CD14-positive monocyte (primary cell): ENCODE measurements around the gene PRR36. TPM values are rescaled to one million over a fixed set of nuclear protein-coding genes. Genes with fewer than 3 reads are reported as not detected.

ENCODE experiments used
- DNase-seq, 3 donors: peaks; one replicate each; pipeline ENCODE4 v3.0.0-alpha.2; 2011 to 2022
- H2AFZ ChIP-seq: 2 replicates; pipeline ENCODE4 v1.6.0; 2012; ENCODE audit warnings: mild to moderate bottlenecking, low read depth, low read length, inconsistent platforms; ENCODE audit not compliant: insufficient read depth, poor library complexity, severe bottlenecking
- H3K27ac ChIP-seq, 2 donors: 1 replicate in 1 of 2; 2 replicates in 1 of 2; pipeline ENCODE4 v1.5.1; 2012 to 2013; ENCODE audit warnings: low read length in 2 of 2, control low read depth in 1 of 2, inconsistent platforms in 1 of 2, low read depth in 1 of 2, mild to moderate bottlenecking in 1 of 2
- H3K27me3 ChIP-seq, 2 donors: one replicate each; pipeline versions ENCODE4 v1.6.0 to v1.6.1; 2011 to 2013; ENCODE audit warnings: low read length in 2 of 2; ENCODE audit not compliant: control insufficient read depth in 2 of 2, insufficient read depth in 2 of 2
- H3K36me3 ChIP-seq, 2 donors: replicated peaks in 1 of 2; 1 replicate in 1 of 2; 2 replicates in 1 of 2; pipeline versions ENCODE4 v1.5.1 to v1.6.1; 2012 to 2013; ENCODE audit warnings: low read length in 2 of 2, control low read depth in 1 of 2, inconsistent platforms in 1 of 2, mild to moderate bottlenecking in 1 of 2; ENCODE audit not compliant: insufficient read depth in 2 of 2, control insufficient read depth in 1 of 2
- H3K4me1 ChIP-seq, 2 donors: 1 replicate in 1 of 2; 2 replicates in 1 of 2; pipeline versions ENCODE4 v1.5.1 to v1.6.1; 2012 to 2013; ENCODE audit warnings: low read length in 2 of 2, control low read depth in 1 of 2, inconsistent platforms in 1 of 2, mild to moderate bottlenecking in 1 of 2, moderate library complexity in 1 of 2; ENCODE audit not compliant: insufficient read depth in 2 of 2, control insufficient read depth in 1 of 2
- H3K4me2 ChIP-seq: replicated peaks from 2 replicates; pipeline ENCODE3; 2012; ENCODE audit warnings: low read length, moderate library complexity, mild to moderate bottlenecking; ENCODE audit not compliant: poor library complexity, severe bottlenecking; ENCODE audit errors: extremely low read depth
- H3K4me3 ChIP-seq, 3 experiments: fragments of 200-600 bp in 1 of 3; sonication (generic) in 1 of 3; replicated peaks in 1 of 3; 1 replicate in 2 of 3; 2 replicates in 1 of 3; pipeline ENCODE4 v1.5.1; 2011 to 2013; ENCODE audit warnings: low read length in 3 of 3, mild to moderate bottlenecking in 3 of 3, control low read depth in 2 of 3, low read depth in 2 of 3, inconsistent platforms in 1 of 3, moderate library complexity in 1 of 3
- H3K79me2 ChIP-seq: 2 replicates; pipeline ENCODE4 v1.6.0; 2012; ENCODE audit warnings: mild to moderate bottlenecking, control low read depth, inconsistent platforms, low read length, moderate library complexity; ENCODE audit not compliant: insufficient read depth
- H3K9ac ChIP-seq: 2 replicates; pipeline ENCODE4 v1.6.0; 2017; ENCODE audit warnings: low read length, mild to moderate bottlenecking; ENCODE audit not compliant: insufficient read depth, poor library complexity, severe bottlenecking
- H3K9me3 ChIP-seq, 2 donors: replicated peaks in 1 of 2; 1 replicate in 1 of 2; 2 replicates in 1 of 2; pipeline versions ENCODE4 v1.5.1 to v1.6.1; 2012 to 2013; ENCODE audit warnings: low read length in 2 of 2, control low read depth in 1 of 2; ENCODE audit not compliant: control insufficient read depth in 1 of 2, insufficient read depth in 1 of 2
- H4K20me1 ChIP-seq: 2 replicates; pipeline ENCODE4 v1.6.0; 2012; ENCODE audit warnings: mild to moderate bottlenecking, low read length, control low read depth, moderate library complexity; ENCODE audit not compliant: insufficient read depth
- H3K27ac Mint-ChIP-seq, 7 donors: one replicate each; pipeline ENCODE4 v1.8.0; 2020; ENCODE audit warnings: mild to moderate bottlenecking in 7 of 7, mixed read lengths in 7 of 7, moderate library complexity in 6 of 7, inconsistent platforms in 2 of 7
- H3K27me3 Mint-ChIP-seq, 3 donors: one replicate each; pipeline ENCODE4 v1.8.0; 2021 to 2022; ENCODE audit warnings: low read depth in 3 of 3, mild to moderate bottlenecking in 3 of 3, mixed read lengths in 3 of 3, moderate library complexity in 3 of 3, inconsistent platforms in 1 of 3
- H3K36me3 Mint-ChIP-seq, 2 donors: one replicate each; pipeline ENCODE4 v1.8.0; 2020; ENCODE audit warnings: mixed read lengths in 2 of 2, inconsistent platforms in 1 of 2, mild to moderate bottlenecking in 1 of 2
- H3K4me1 Mint-ChIP-seq: one replicate; pipeline ENCODE4 v1.8.0; 2020; ENCODE audit warnings: mild to moderate bottlenecking, mixed read lengths
- H3K4me3 Mint-ChIP-seq, 2 donors: one replicate each; pipeline ENCODE4 v1.8.0; 2020; ENCODE audit warnings: mild to moderate bottlenecking in 2 of 2, mixed read lengths in 2 of 2, moderate library complexity in 1 of 2
- H3K9me3 Mint-ChIP-seq, 7 donors: one replicate each; pipeline ENCODE4 v1.8.0; 2020 to 2022; ENCODE audit warnings: mixed read lengths in 7 of 7, mild to moderate bottlenecking in 6 of 7, moderate library complexity in 6 of 7, inconsistent platforms in 2 of 7
- WGBS: methylation state at CpG from one replicate; pipeline ENCODE4 v1.1.5; 2013; ENCODE audit warnings: missing lambda C conversion rate; ENCODE audit not compliant: insufficient coverage; 5-methylcytosine and 5-hydroxymethylcytosine counted together
- intact Hi-C, 2 donors: fragments of 100-400 bp; cut with micrococcal nuclease; formaldehyde crosslinking; loops; one replicate each; pipeline versions ENCODE4 v1.15.0 to v1.15.1; 2023
- polyA minus RNA-seq: library from RNA; depleted of rRNA, polyadenylated mRNA; stranded (reverse); fragments of >200 nt; gene quantifications from 2 replicates; pipeline ENCODE4 v1.2.3, GENCODE V29; 2012
- polyA plus RNA-seq, 3 donors: library from polyadenylated mRNA; depleted of rRNA in 1 of 3; unstranded in 2 of 3; stranded (reverse) in 1 of 3; fragments of 300-500 nt in 2 of 3; fragments of >200 nt in 1 of 3; fragmentation: Illumina TruSeq in 2 of 3; gene quantifications; 1 replicate in 2 of 3; 2 replicates in 1 of 3; pipeline ENCODE4 v1.2.3, GENCODE V29; 2012 to 2021
- total RNA-seq, 12 experiments: library from RNA in 1 of 12; stranded (reverse) in 1 of 12; fragments of 120-200 nt in 1 of 12; gene quantifications; one replicate each; pipeline ENCODE4 v1.2.4 and lab custom pipeline; 2013 to 2026; ENCODE audit warnings: mixed read lengths in 6 of 12, inconsistent platforms in 1 of 12
- TF ChIP-seq, protein P1 (sequence below): fragments of 200-600 bp; IDR thresholded peaks from one replicate; pipeline ENCODE4 v1.8.0; 2022; ENCODE audit warnings: antibody characterized with exemption, mild to moderate bottlenecking

The PRR36 gene
- not detected for total RNA-seq (2013)
- polyA plus RNA-seq, result not detected
- polyA minus RNA-seq, result not detected in 2 replicates
- 0 to 5.4 (median 0) reads per million in 11 experiments for total RNA-seq (lab: John Stamatoyannopoulos, UW)

DNA sequence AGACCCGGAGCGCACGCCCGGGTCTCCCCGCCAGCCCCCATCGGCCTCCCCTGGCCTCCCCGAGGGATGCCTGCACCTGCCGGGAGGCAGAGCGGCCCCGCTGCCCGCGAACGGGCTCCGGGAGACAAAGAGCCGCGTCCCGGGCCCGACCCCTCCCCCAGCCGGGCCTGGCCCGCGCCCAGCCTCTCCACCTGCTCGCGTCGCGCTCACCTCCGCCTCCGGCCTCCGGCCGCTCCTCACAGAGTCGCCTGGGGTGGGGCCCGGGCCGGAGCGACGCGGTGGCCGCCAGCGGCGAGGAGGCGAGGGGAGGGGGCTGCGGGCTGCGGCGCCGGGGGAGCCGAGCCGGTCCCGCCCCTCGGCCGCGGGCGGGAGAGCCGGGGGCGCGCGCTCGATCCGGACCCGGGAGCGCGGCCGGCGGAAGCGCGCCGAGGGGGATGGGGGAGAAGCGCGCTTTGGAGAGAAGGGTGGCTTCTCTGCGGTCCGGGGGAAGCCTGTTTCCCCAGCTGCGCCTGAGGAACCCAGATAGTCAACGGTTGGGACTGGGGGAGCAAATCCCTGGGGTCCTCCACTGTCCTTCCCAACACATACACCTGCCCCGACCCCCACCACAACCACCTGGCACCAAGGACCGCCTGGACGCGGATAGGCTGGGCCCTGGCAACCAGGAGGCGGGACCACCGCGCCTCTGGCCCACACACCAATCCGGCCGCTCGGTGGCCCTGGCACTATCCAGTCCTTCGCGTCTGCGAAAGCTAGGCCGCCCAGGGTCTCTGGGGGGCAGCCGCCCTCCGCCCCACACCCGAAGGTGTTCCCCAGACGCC is at the start of gene PRR36:
Gene PRR36, minus strand, starts transcription at position 315 of the 821 bp plus-strand sequence. CDS start 701 bp downstream, outside the sequence.
- Mint-ChIP-seq H3K36me3 (peaks cover 0 to 4% of the 10 kb centered on the region in 2 donors), H3K9me3 (peaks cover 3 to 37% (median 8%) of the 10 kb centered on the region in 7 donors), H3K4me3 (peak within 1 kb of the TSS in 1 of 2 donors; percentile 81), H3K27me3 (peaks cover 46 to 65% (median 61%) of the 10 kb centered on the region in 3 donors), H3K4me1 (peaks cover 19% of the 10 kb centered on the region), H3K27ac (peak within 1 kb of the TSS in 1 of 7 donors; percentile 69)
- no peak within 1 kb of the TSS for H3K27ac ChIP-seq
- TF ChIP-seq, protein P1, sequence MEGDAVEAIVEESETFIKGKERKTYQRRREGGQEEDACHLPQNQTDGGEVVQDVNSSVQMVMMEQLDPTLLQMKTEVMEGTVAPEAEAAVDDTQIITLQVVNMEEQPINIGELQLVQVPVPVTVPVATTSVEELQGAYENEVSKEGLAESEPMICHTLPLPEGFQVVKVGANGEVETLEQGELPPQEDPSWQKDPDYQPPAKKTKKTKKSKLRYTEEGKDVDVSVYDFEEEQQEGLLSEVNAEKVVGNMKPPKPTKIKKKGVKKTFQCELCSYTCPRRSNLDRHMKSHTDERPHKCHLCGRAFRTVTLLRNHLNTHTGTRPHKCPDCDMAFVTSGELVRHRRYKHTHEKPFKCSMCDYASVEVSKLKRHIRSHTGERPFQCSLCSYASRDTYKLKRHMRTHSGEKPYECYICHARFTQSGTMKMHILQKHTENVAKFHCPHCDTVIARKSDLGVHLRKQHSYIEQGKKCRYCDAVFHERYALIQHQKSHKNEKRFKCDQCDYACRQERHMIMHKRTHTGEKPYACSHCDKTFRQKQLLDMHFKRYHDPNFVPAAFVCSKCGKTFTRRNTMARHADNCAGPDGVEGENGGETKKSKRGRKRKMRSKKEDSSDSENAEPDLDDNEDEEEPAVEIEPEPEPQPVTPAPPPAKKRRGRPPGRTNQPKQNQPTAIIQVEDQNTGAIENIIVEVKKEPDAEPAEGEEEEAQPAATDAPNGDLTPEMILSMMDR, result no peak
- H3K36me3 ChIP-seq, result no peaks in the 10 kb centered on the region
- no peak within 1 kb of the TSS for H3K9ac ChIP-seq
- no peak within 1 kb of the TSS for H3K4me3 ChIP-seq
- H3K4me1 ChIP-seq, result peaks cover 27 to 38% of the 10 kb centered on the region in 2 donors
- no peaks in the 10 kb centered on the region for H3K79me2 ChIP-seq
- under 1% methylated on average over 78 of the region's 88 CpGs for WGBS
- H3K27me3 ChIP-seq, result peaks cover 23 to 43% of the 10 kb centered on the region in 2 donors
- H2AFZ ChIP-seq, result no peak within 1 kb of the TSS
- intact Hi-C loops, result loop anchor here in 1 of 2 donors (5.0 kb wide), 1 partner anchor 48 kb away; the partner anchor contains the start of gene SNAPC2
- no peak for DNase-seq
- peaks cover 3 to 14% of the 10 kb centered on the region in 2 donors for H3K9me3 ChIP-seq
- H4K20me1 ChIP-seq, result no peaks in the 10 kb centered on the region
- no peak within 1 kb of the TSS for H3K4me2 ChIP-seq
